Esophagus (tissue), 2 donors: Measurements from ENCODE around the gene GCK. TPM values are rescaled to one million over a fixed set of nuclear protein-coding genes. Genes with fewer than 3 reads are reported as not detected.

ENCODE experiments used
- H3K27ac ChIP-seq, 2 donors: one replicate each; pipeline ENCODE4 v1.5.1; 2013; ENCODE audit warnings: low read depth in 2 of 2, mild to moderate bottlenecking in 2 of 2, inconsistent platforms in 1 of 2, low read length in 1 of 2, moderate library complexity in 1 of 2
- H3K27me3 ChIP-seq, 2 donors: one replicate each; pipeline ENCODE4 v1.6.1; 2013; ENCODE audit warnings: low read length in 2 of 2, control low read depth in 1 of 2, mild to moderate bottlenecking in 1 of 2; ENCODE audit not compliant: insufficient read depth in 2 of 2, control insufficient read depth in 1 of 2
- H3K36me3 ChIP-seq, 2 donors: one replicate each; pipeline ENCODE4 v1.6.1; 2013; ENCODE audit warnings: low read length in 1 of 2; ENCODE audit not compliant: control insufficient read depth in 2 of 2, insufficient read depth in 2 of 2
- H3K4me1 ChIP-seq, 2 donors: one replicate each; pipeline ENCODE4 v1.6.1; 2013; ENCODE audit warnings: low read length in 1 of 2; ENCODE audit not compliant: control insufficient read depth in 2 of 2, insufficient read depth in 2 of 2
- H3K4me3 ChIP-seq, 2 donors: one replicate each; pipeline ENCODE4 v1.5.1; 2013; ENCODE audit warnings: low read length in 2 of 2, mild to moderate bottlenecking in 2 of 2, low read depth in 1 of 2, moderate library complexity in 1 of 2
- H3K9me3 ChIP-seq, 2 donors: one replicate each; pipeline ENCODE4 v1.6.1; 2013; ENCODE audit warnings: mild to moderate bottlenecking in 2 of 2, low read depth in 1 of 2, low read length in 1 of 2, moderate library complexity in 1 of 2; ENCODE audit not compliant: control insufficient read depth in 2 of 2, insufficient read depth in 1 of 2
- WGBS, 2 donors: extraction: QIAGEN DNeasy Blood & Tissue Kit; methylation state at CpG; one replicate each; pipeline ENCODE4 v1.1.7; 2013; 5-methylcytosine and 5-hydroxymethylcytosine counted together
- polyA plus RNA-seq, 2 donors: library from polyadenylated mRNA; stranded (reverse); fragments of 200-250 nt; gene quantifications; one replicate each; pipeline ENCODE4 v1.2.3, GENCODE V29; 2013
- donor health status: healthy with polysubstance abuse.
- donor health status: Bipolar disorder and iron deficiency.

The GCK gene
- polyA plus RNA-seq, 2 donors, result 0.18 to 0.27 TPM

- WGBS, 2 donors, result 84% methylated on average over 3 of the region's 3 CpGs
These were observed 5.4 kb upstream of the GCK start for GRCh38 chr7:44194562-44195145.

GRCh38 chr7:44194069-44194468, 4.8 kb upstream of the GCK start:
- Histone ChIP-seq H3K9me3 (no peaks in the 10 kb centered on the region), H3K27me3 (no peaks in the 10 kb centered on the region), H3K4me3 (no peak overlapping the region), H3K27ac (no peak overlapping the region), H3K4me1 (no peaks in the 10 kb centered on the region), H3K36me3 (no peaks in the 10 kb centered on the region)
- WGBS, 2 donors, result 53 to 56% methylated on average over 2 of the region's 2 CpGs

More at GRCh38 chr7:44194562-44195145, 5.4 kb upstream of the GCK start:
- Histone ChIP-seq H3K27ac (no peak overlapping the region), H3K4me3 (no peak overlapping the region), H3K9me3 (no peaks in the 10 kb centered on the region), H3K36me3 (no peaks in the 10 kb centered on the region), H3K4me1 (no peaks in the 10 kb centered on the region), H3K27me3 (no peaks in the 10 kb centered on the region)

GRCh38 chr7:44193011-44193802, 4.0 kb upstream of the GCK start:
- Histone ChIP-seq H3K36me3 (no peaks in the 10 kb centered on the region), H3K4me3 (no peak overlapping the region), H3K4me1 (no peaks in the 10 kb centered on the region), H3K9me3 (no peaks in the 10 kb centered on the region), H3K27ac (no peak overlapping the region), H3K27me3 (no peaks in the 10 kb centered on the region)
- WGBS, 2 donors, result 85 to 87% methylated on average over 7 of the region's 7 CpGs

GRCh38 chr7:44191171-44191570, 1.9 kb upstream of the GCK start:
- WGBS, 2 donors, result 87 to 89% methylated on average over 5 of the region's 5 CpGs
- H3K27ac ChIP-seq, result no peak overlapping the region

GRCh38 chr7:44189993-44190872, 994 bp upstream of the GCK start:
- 84 to 85% methylated on average over 14 of the region's 14 CpGs for WGBS, 2 donors
- H3K4me3 ChIP-seq, result no peak overlapping the region
- no peaks in the 10 kb centered on the region for H3K36me3 ChIP-seq
- no peak overlapping the region for H3K27ac ChIP-seq
- H3K27me3 ChIP-seq, result no peaks in the 10 kb centered on the region
- peaks cover 0 to 4% of the 10 kb centered on the region in 2 donors for H3K4me1 ChIP-seq
- no peaks in the 10 kb centered on the region for H3K9me3 ChIP-seq

More at GRCh38 chr7:44191171-44191570, 1.9 kb upstream of the GCK start:
- Histone ChIP-seq H3K9me3 (no peaks in the 10 kb centered on the region), H3K36me3 (no peaks in the 10 kb centered on the region), H3K4me3 (no peak overlapping the region), H3K4me1 (no peaks in the 10 kb centered on the region), H3K27me3 (no peaks in the 10 kb centered on the region)

- no peak overlapping the region for H3K4me3 ChIP-seq
- no peaks in the 10 kb centered on the region for H3K27me3 ChIP-seq
- H3K27ac ChIP-seq, result no peak overlapping the region
- 80 to 85% methylated on average over 15 to 16 of the region's 16 CpGs for WGBS, 2 donors
- H3K4me1 ChIP-seq, result peaks cover 0 to 11% of the 10 kb centered on the region in 2 donors
- H3K36me3 ChIP-seq, result no peaks in the 10 kb centered on the region
- H3K9me3 ChIP-seq, result no peaks in the 10 kb centered on the region
These were observed 586 bp downstream of the GCK start for GRCh38 chr7:44188480-44189225.

GRCh38 chr7:44187636-44188416, 1.4 kb downstream of the GCK start:
- WGBS, 2 donors, result 66% methylated on average over 9 of the region's 9 CpGs
- peaks cover 0 to 2% of the 10 kb centered on the region in 2 donors for H3K9me3 ChIP-seq
- no peak overlapping the region for H3K4me3 ChIP-seq
- no peaks in the 10 kb centered on the region for H3K36me3 ChIP-seq
- no peak overlapping the region for H3K27ac ChIP-seq
- H3K4me1 ChIP-seq, result peaks cover 0 to 11% of the 10 kb centered on the region in 2 donors
- H3K27me3 ChIP-seq, result no peaks in the 10 kb centered on the region

GRCh38 chr7:44186736-44187135, 2.5 kb downstream of the GCK start:
- H3K4me1 ChIP-seq, result peaks cover 0 to 11% of the 10 kb centered on the region in 2 donors
- no peak overlapping the region for H3K4me3 ChIP-seq
- H3K9me3 ChIP-seq, result peaks cover 0 to 6% of the 10 kb centered on the region in 2 donors
- H3K36me3 ChIP-seq, result no peaks in the 10 kb centered on the region
- no peaks in the 10 kb centered on the region for H3K27me3 ChIP-seq
- no peak overlapping the region for H3K27ac ChIP-seq
- WGBS, 2 donors, result 76 to 88% methylated on average over 5 of the region's 5 CpGs
